PC-3 (cell line): ENCODE measurements around the gene AVEN.

ENCODE experiments used
- CTCF ChIP-seq: fragments of 300-600 bp; sonication (generic); conservative IDR thresholded peaks from 2 replicates; pipeline ENCODE4 v1.5.1; 2017; ENCODE audit warnings: antibody characterized with exemption, low read depth, mild to moderate bottlenecking, low read length
- EZH2 ChIP-seq: fragments of 300-600 bp; sonication (generic); IDR thresholded peaks from one replicate; pipeline ENCODE4 v1.6.1; 2017; ENCODE audit warnings: antibody characterized with exemption, mild to moderate bottlenecking, low read length; ENCODE audit not compliant: unreplicated experiment
- EZH2phosphoT487 ChIP-seq: fragments of 300-600 bp; sonication (generic); IDR thresholded peaks from 2 replicates; pipeline ENCODE4 v1.6.1; 2018; ENCODE audit warnings: mild to moderate bottlenecking, antibody characterized with exemption, low read length, borderline replicate concordance

DNA sequence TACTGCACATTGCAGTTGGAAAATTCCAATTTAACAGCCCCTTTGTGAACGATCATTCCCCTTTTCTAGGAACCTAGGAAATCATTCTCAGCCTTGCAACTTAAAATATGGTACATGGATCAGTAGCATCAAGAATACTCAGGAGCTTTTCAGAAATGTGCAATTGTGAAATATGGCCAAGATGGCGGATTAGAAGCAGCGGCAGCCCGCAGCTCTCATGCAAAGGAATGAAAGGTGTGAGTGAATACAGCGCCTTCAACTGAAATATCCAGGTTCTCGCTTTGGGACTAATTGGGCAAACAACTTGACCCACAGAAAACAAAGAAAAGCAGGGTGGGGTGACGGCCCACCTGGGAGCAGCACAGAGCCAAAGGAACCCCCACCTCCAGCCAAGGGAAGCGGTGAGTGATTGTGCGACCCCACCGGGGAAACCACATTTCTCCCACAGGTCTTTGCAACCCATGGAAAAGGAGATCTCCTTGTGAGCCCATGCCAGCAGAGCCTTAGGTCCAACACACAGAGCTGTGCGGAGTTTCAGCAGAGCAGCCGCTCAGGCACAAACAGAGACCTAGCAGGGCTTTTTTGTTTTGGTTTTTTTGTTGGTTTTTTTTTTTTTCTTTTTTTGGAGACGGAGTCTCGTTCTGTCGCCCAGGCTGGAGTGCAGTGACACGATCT lies 7.6 kb upstream of the AVEN start:
- TF ChIP-seq EZH2 (no peak), CTCF (no peak), EZH2phosphoT487 (no peak)
